GM21390 (cell line): Measurements from ENCODE around the gene RPTOR.

Experiments
- ATAC-seq: cut with Tn5 transposase; IDR thresholded peaks from one replicate; pipeline ENCODE4 v1.9.1; 2021; ENCODE audit not compliant: unreplicated experiment

The RPTOR gene

GRCh38 chr17:80894726-80895125 lies 350.1 kb downstream of the RPTOR start:
- no peak for ATAC-seq

GRCh38 chr17:80895366-80895765 lies 350.7 kb downstream of the RPTOR start:
- ATAC-seq = no peak

- no peak for ATAC-seq
These were observed 354.1 kb downstream of the RPTOR start for GRCh38 chr17:80898716-80899115.

- ATAC-seq = no peak
These were observed 355.0 kb downstream of the RPTOR start for GRCh38 chr17:80899402-80900268.

GRCh38 chr17:80901319-80901718 lies 356.7 kb downstream of the RPTOR start:
- no peak for ATAC-seq

GRCh38 chr17:80902197-80902962 lies 357.7 kb downstream of the RPTOR start:
- no peak for ATAC-seq

GRCh38 chr17:80902963-80903611 lies 358.4 kb downstream of the RPTOR start:
- ATAC-seq = no peak

- ATAC-seq = no peak
These were observed 359.6 kb downstream of the RPTOR start for GRCh38 chr17:80904036-80904753.

GRCh38 chr17:80905586-80906230 lies 361.1 kb downstream of the RPTOR start:
- ATAC-seq = no peak

GRCh38 chr17:80906364-80907259 lies 362.0 kb downstream of the RPTOR start:
- ATAC-seq = no peak

GRCh38 chr17:80907281-80907680 lies 362.6 kb downstream of the RPTOR start:
- ATAC-seq = no peak

GRCh38 chr17:80908211-80908610 lies 363.6 kb downstream of the RPTOR start:
- no peak for ATAC-seq

GRCh38 chr17:80908776-80909175 lies 364.1 kb downstream of the RPTOR start:
- no peak for ATAC-seq

- ATAC-seq = no peak
These were observed 365.0 kb downstream of the RPTOR start for GRCh38 chr17:80909635-80910034.

- no peak for ATAC-seq
These were observed 365.4 kb downstream of the RPTOR start for GRCh38 chr17:80910043-80910442.

- ATAC-seq = no peak
These were observed 367.8 kb downstream of the RPTOR start for GRCh38 chr17:80912476-80912875.

- no peak for ATAC-seq
These were observed 369.5 kb downstream of the RPTOR start for GRCh38 chr17:80913928-80914821.

- ATAC-seq = no peak
These were observed 371.6 kb downstream of the RPTOR start for GRCh38 chr17:80916246-80916645.
